Common myeloid progenitor, CD34-positive (primary cell): Measurements from ENCODE around the gene EIF4A3.
"Not testable (repeated sequence)": the region's sequence is repeated elsewhere in the genome, so short reads cannot be mapped to it uniquely, and the experiment has no call there.

Experiments
- CTCF ChIA-PET: fragments of 350-600 bp; sonication (Branson Sonifier 250); formaldehyde crosslinking; loops from one replicate; lab custom pipeline; 2021; ENCODE audit warnings: antibody characterized with exemption; lab: Charles Lee
- POLR2A ChIA-PET: fragments of 350-600 bp; sonication (Branson Sonifier 250); formaldehyde crosslinking; loops from one replicate; lab custom pipeline; 2021; ENCODE audit warnings: antibody characterized with exemption; lab: Charles Lee
- DNase-seq, 3 donors: peaks; one replicate each; pipeline versions ENCODE4 v3.0.0 to v3.0.0-alpha.2; 2013
- H3K27ac ChIP-seq, 2 experiments: 1 replicate in 1 of 2; 2 replicates in 1 of 2; pipeline ENCODE4 v1.7.0; 2013; ENCODE audit warnings: inconsistent platforms in 2 of 2, low read length in 2 of 2, mild to moderate bottlenecking in 2 of 2, low read depth in 1 of 2, moderate library complexity in 1 of 2; ENCODE audit not compliant: severe bottlenecking in 2 of 2, insufficient read depth in 1 of 2, poor library complexity in 1 of 2
- H3K27me3 ChIP-seq, 5 experiments: replicated peaks in 2 of 5; 1 replicate in 3 of 5; 2 replicates in 2 of 5; pipeline versions ENCODE4 v1.6.1 to v1.7.0; 2013; ENCODE audit warnings: low read length in 4 of 5, mild to moderate bottlenecking in 2 of 5, moderate library complexity in 2 of 5, inconsistent platforms in 1 of 5; ENCODE audit not compliant: insufficient read depth in 5 of 5, control insufficient read depth in 4 of 5
- H3K36me3 ChIP-seq, 4 experiments: 1 replicate in 2 of 4; 2 replicates in 2 of 4; pipeline versions ENCODE4 v1.6.1 to v1.7.0; 2013; ENCODE audit warnings: low read length in 3 of 4, control low read depth in 1 of 4, mild to moderate bottlenecking in 1 of 4; ENCODE audit not compliant: control insufficient read depth in 4 of 4, insufficient read depth in 4 of 4
- H3K4me1 ChIP-seq, 4 experiments: 1 replicate in 3 of 4; 2 replicates in 1 of 4; pipeline versions ENCODE4 v1.6.1 to v1.7.1; 2013; ENCODE audit warnings: low read length in 3 of 4, mild to moderate bottlenecking in 3 of 4, control low read depth in 1 of 4, inconsistent platforms in 1 of 4, moderate library complexity in 1 of 4; ENCODE audit not compliant: control insufficient read depth in 4 of 4, insufficient read depth in 4 of 4; ENCODE audit errors: control extremely low read depth in 1 of 4
- H3K4me3 ChIP-seq, 7 experiments: 1 replicate in 4 of 7; 2 replicates in 3 of 7; pipeline versions ENCODE4 v1.5.1 to v1.7.0; 2013; ENCODE audit warnings: mild to moderate bottlenecking in 7 of 7, low read length in 6 of 7, moderate library complexity in 6 of 7, inconsistent platforms in 2 of 7, low read depth in 2 of 7, control low read depth in 1 of 7; ENCODE audit not compliant: insufficient read depth in 4 of 7, control insufficient read depth in 1 of 7; ENCODE audit errors: extremely low read depth in 1 of 7
- H3K9me3 ChIP-seq, 5 experiments: 1 replicate in 4 of 5; 2 replicates in 1 of 5; pipeline versions ENCODE4 v1.6.1 to v1.7.1; 2013; ENCODE audit warnings: low read length in 4 of 5, mild to moderate bottlenecking in 2 of 5, inconsistent platforms in 1 of 5, low read depth in 1 of 5, moderate library complexity in 1 of 5; ENCODE audit not compliant: control insufficient read depth in 4 of 5, insufficient read depth in 2 of 5; ENCODE audit errors: control extremely low read depth in 1 of 5
- WGBS: methylation state at CpG from one replicate; pipeline ENCODE4 v1.1.5; 2013; ENCODE audit not compliant: insufficient coverage; 5-methylcytosine and 5-hydroxymethylcytosine counted together

Gene EIF4A3

GRCh38 chr17:80095038-80095843 is 51.7 kb downstream of the EIF4A3 start:
- POLR2A ChIA-PET, result no interaction called here
- H3K27me3 ChIP-seq, result no peaks in the 10 kb centered on the region
- no peak overlapping the region for H3K4me3 ChIP-seq
- no peak for DNase-seq
- H3K4me1 ChIP-seq, result peaks cover 0 to 13% (median 0%) of the 10 kb centered on the region in 4 experiments
- 96% methylated on average over 33 of the region's 37 CpGs for WGBS
- CTCF ChIA-PET, result no interaction called here
- H3K27ac ChIP-seq, result no peak overlapping the region
- H3K36me3 ChIP-seq, result no peaks in the 10 kb centered on the region
- H3K9me3 ChIP-seq, result no peaks in the 10 kb centered on the region

- Histone ChIP-seq H3K36me3 (no peaks in the 10 kb centered on the region), H3K9me3 (no peaks in the 10 kb centered on the region), H3K4me1 (peaks cover 0 to 8% (median 0%) of the 10 kb centered on the region in 4 experiments), H3K27me3 (no peaks in the 10 kb centered on the region), H3K4me3 (no peak overlapping the region), H3K27ac (no peak overlapping the region)
- WGBS, result 67% methylated on average over 3 of the region's 8 CpGs
- ChIA-PET CTCF (interaction anchor here (1.0 to 1.6 kb wide), 3 partner anchors 8 to 53 kb away, joined by 3 to 4 read pairs (median 4); partner anchors contain the start of gene GAA), POLR2A (interaction anchor here (2.0 kb wide), 1 partner anchor 9 kb away, joined by 6 read pairs; the partner anchor contains the start of gene GAA)
- DNase-seq, result peak in 1 of 3 donors; percentile 13
Observed at GRCh38 chr17:80092959-80093358, 54.0 kb downstream of the EIF4A3 start.

- no peaks in the 10 kb centered on the region for H3K36me3 ChIP-seq
- ChIA-PET POLR2A (interaction anchor here (2.0 kb wide), 1 partner anchor 10 kb away, joined by 6 read pairs; the partner anchor contains the start of gene GAA), CTCF (no interaction called here)
- no peak overlapping the region for H3K27ac ChIP-seq
- peaks cover 0 to 3% (median 0%) of the 10 kb centered on the region in 5 experiments for H3K27me3 ChIP-seq
- H3K4me3 ChIP-seq, result no peak overlapping the region
- no peak for DNase-seq
- H3K9me3 ChIP-seq, result no peaks in the 10 kb centered on the region
- 100% methylated on average over 3 of the region's 4 CpGs for WGBS
- peaks cover 0 to 8% (median 0%) of the 10 kb centered on the region in 4 experiments for H3K4me1 ChIP-seq
Observed at GRCh38 chr17:80091376-80091775, 55.6 kb downstream of the EIF4A3 start.

GRCh38 chr17:80090164-80090563 is 56.8 kb downstream of the EIF4A3 start:
- H3K36me3 ChIP-seq, H3K4me1 ChIP-seq, H3K4me3 ChIP-seq, H3K27ac ChIP-seq, H3K9me3 ChIP-seq, POLR2A ChIA-PET, DNase-seq, CTCF ChIA-PET, H3K27me3 ChIP-seq: not testable (repeated sequence)
- 94% methylated on average over 27 of the region's 44 CpGs for WGBS

- Histone ChIP-seq H3K4me3 (no peak overlapping the region), H3K9me3 (no peaks in the 10 kb centered on the region), H3K4me1 (peaks cover 0 to 8% (median 0%) of the 10 kb centered on the region in 4 experiments), H3K36me3 (no peaks in the 10 kb centered on the region), H3K27ac (no peak overlapping the region), H3K27me3 (peaks cover 0 to 5% (median 0%) of the 10 kb centered on the region in 5 experiments)
- no peak for DNase-seq
- 97% methylated on average over 15 of the region's 16 CpGs for WGBS
- ChIA-PET POLR2A (interaction anchor here (0.6 kb wide), 1 partner anchor 12 kb away, joined by 3 read pairs; the partner anchor contains the start of gene GAA), CTCF (interaction anchor here (1.0 to 1.3 kb wide), 2 partner anchors 12 to 85 kb away, joined by 4 to 5 read pairs; partner anchors contain the start of gene GAA)
Observed at GRCh38 chr17:80089762-80090161, 57.2 kb downstream of the EIF4A3 start.

- DNase-seq, result no peak
- Histone ChIP-seq H3K4me3 (no peak overlapping the region), H3K27ac (no peak overlapping the region), H3K27me3 (peaks cover 0 to 5% (median 0%) of the 10 kb centered on the region in 5 experiments), H3K4me1 (peaks cover 0 to 5% (median 2%) of the 10 kb centered on the region in 4 experiments), H3K9me3 (no peaks in the 10 kb centered on the region), H3K36me3 (no peaks in the 10 kb centered on the region)
- WGBS, result 90% methylated on average over 24 of the region's 34 CpGs
- CTCF ChIA-PET, result interaction anchor here (1.1 to 1.5 kb wide), 2 partner anchors 12 to 84 kb away, joined by 3 to 6 read pairs; no protein-coding TSS in a partner anchor
- POLR2A ChIA-PET, result no interaction called here
Observed at GRCh38 chr17:80087346-80088265, 59.3 kb downstream of the EIF4A3 start.
